NCI-H1092 (cell line): Measurements from ENCODE around the gene VMP1.
"Not testable (repeated sequence)": the region's sequence is repeated elsewhere in the genome, so short reads cannot be mapped to it uniquely, and the experiment has no call there.

Source experiments
- DNase-seq: peaks from one replicate; lab custom pipeline; 2025; lab: John Stamatoyannopoulos, UW

Gene VMP1

DNA sequence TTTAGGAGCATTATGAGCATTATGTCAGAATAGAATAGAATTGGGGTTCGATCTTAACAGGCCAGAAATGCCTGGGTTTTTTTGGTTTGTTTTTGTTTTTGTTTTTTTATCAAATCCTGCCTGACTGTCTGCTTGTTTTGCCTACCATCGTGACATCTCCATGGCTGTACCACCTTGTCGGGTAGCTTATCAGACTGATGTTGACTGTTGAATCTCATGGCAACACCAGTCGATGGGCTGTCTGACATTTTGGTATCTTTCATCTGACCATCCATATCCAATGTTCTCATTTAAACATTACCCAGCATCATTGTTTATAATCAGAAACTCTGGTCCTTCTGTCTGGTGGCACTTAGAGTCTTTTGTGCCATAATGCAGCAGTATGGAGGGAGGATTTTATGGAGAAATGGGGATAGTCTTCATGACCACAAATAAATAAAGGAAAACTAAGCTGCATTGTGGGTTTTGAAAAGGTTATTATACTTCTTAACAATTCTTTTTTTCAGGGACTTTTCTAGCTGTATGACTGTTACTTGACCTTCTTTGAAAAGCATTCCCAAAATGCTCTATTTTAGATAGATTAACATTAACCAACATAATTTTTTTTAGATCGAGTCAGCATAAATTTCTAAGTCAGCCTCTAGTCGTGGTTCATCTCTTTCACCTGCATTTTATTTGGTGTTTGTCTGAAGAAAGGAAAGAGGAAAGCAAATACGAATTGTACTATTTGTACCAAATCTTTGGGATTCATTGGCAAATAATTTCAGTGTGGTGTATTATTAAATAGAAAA lies 133.8 kb downstream of the VMP1 start:
- not testable (repeated sequence) for DNase-seq

DNA sequence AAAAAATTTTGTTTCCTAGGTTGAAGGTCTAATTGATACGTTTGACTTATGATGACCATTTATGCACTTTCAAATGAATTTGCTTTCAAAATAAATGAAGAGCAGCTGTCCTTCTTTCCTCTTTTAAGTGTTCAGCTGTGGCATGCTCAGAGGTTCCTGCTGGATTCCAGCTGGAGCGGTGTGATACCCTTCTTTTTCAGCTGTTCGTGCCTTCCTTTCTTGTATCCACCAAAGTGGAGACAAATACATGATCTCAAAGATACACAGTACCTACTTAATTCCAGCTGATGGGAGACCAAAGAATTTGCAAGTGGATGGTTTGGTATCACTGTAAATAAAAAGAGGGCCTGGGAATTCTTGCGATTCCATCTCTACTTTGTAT lies 134.4 kb downstream of the VMP1 start:
- not testable (repeated sequence) for DNase-seq

DNA sequence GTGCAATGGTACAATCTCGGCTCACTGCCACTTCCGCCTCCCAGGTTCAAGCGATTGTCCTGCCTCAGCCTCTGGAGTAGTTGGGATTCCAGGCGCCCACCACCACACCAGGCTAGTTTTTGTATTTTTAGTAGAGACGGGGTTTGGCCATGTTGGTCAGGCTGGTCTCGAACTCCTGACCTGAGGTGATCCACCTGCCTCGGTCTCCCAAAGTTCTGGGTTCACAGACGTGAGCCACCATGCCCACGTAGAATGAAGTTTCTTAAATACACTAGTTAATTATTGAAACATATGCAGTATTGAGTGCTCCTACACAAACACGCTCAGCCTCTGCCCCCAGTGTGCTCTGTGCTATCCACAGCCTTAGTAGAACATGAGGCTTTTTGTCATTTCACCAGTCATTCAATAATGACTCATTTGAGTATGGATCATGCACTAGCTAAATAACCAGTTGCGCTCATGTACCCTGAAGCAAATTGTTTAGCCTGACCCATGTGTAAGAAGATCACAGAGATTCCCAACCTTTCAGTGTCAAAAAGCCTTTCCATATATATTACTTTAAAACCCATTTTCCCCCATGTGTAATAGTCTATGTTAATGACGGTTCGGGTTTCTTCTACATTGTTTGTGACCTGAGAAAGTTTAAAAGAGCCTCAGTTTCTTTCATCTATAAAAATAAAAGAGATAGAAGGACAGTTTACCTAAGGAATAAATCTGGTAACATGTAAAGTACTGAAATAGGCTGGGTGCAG lies 135.6 kb downstream of the VMP1 start:
- no peak for DNase-seq

DNA sequence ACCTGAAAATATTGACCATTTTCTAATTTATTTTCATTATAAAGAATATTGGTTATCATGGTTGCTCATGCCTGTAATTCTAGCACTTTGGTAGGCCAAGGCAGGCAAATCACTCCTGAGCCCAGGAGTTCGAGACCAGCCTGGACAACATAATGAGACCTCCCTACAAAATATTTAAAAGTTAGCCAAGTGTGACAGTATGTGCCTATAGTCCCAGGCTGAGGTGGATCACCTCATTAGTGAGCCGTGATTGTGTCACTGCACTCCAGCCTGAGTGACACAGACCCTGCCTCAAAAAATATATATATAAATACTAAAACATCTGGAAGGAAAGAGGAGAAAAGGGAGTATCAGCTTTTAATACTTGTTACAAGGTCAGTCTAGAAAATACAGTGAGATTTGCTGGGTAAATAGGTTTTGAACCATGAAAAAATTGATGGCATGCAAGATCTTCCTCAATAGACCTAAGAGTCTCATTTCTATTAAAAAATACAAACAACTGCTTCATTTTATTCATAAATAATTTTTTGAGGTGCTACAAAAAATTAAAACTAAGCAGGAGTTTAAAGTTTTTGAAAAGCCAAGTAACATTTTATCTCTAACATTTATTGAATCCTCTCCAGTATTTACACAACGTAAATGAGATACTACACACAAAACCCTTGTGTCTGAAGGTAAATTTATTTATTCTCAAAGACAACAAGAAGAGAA lies 137.6 kb downstream of the VMP1 start:
- DNase-seq: no peak

DNA sequence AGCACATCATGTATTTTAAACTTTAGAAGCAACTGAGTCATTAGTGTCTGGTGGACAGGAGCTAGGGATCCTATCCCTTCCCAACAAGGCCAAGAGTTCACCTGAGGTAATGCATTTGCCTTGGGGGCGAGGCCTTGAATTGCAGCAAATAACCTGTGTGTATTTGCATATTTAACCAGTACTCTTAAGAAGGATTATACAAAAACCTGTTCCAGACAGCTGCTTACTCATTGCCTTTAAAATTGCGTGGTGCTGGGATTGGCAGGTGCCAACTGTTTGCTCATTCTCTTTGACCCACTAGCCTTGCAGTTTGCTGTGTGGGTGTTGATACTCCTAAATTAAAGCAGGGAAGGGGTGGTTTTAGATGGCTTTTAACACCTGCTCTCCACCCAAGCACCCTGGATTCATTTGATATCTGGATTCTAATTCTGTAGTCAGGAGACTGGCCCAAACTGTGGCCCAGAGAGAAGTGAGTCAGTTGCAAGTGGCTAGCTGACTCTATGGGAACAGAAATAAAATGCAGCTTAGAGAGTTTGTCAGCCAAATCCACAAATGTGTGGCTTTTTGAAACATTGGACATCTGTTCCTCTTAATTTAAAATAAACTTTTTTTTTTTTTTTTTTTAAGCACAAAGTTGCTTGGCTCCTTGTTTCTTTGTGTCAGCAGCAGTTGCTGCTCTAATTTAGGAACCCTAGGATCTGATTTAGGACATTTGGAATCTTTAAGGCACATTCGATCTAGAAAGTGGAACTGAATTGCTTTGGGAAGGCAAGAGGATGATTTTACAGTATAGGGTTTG lies 138.3 kb downstream of the VMP1 start:
- peak; percentile 74 for DNase-seq

DNA sequence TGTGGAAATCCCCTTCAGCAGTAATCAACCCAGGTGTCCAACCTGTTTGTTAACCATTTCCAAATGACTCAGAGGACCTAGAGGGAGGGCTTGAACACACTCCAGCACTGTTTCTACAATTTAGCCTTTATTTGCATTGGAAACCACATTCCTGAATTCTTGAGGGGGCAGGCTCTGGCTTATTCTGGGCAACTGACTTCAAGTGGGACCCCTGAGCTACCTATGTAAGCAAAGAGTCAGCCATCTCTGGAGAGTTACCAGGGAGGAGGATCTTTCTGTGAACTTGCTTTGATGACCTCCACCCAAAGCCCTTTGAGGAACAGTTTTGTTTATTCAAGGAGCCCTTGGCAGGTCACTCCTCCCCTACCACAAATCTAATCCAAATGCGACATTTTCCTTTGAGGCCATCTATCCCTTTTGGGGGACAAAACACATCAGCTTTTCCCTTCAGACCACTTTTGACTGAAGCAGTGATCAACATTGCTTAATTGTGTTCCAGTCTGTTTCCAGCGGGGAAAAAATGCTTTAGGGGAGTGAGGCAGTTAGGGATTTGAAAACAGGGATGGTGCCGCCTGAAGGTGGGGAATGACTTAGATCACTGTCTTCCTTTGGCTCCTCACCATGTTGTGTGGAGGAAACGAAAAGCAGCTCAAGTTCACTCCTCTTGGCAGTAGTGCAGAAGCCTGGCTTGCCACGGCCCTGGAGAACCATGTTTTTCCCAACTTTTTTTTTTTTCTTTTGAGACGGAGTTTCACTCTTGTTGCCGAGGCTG lies 139.1 kb downstream of the VMP1 start:
- DNase-seq: no peak

DNA sequence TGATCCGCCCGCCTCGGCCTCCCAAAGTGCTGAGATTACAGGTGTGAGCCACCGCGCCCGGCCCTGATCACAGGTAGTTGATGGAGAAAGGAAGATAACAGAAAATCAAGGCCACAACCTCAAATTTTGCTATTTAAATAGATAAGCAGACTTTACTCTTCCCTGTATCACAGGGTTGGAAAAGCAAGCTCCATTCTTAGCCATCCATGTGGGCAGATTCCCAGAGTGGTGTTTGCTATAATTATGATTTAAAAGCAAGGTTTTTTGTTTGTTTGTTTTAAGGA lies 140.9 kb downstream of the VMP1 start:
- DNase-seq: no peak

DNA sequence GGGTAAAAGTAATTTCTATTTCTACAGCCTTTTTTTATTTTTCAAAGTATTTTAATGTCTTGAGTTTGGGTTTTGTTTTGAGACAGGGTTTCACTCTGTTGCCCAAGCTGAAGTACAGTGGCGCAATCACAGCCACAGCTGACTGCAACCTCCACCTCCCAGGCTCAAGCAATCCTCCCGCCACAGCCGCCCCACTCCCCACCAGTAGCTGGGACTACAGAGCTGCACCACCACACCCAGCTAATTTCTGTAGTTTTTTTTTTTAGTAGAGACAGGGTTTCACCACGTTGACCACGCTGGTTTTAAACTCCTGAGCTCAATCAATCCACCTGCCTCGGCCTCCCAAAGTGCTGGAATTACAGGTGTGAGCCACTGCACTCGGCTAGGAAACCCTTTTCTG lies 141.3 kb downstream of the VMP1 start:
- no peak for DNase-seq

DNA sequence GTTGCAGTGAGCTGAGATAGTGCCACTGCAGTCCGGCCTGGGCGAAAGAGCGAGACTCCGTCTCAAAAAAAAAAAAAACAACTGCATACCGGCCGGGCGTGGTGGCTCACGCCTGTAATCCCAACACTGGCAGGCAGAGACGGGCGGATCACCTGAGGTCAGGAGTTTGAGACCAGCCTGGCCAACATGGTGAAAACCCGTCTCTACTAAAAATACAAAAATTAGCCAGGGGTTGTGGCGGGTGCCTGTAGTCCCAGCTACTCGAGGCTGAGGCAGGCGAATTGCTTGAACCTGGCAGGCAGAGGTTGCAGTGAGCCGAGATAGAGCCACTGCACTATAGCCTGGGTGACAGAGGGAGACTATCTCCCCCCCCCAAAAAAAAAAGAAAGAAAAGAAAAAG lies 142.9 kb downstream of the VMP1 start:
- not testable (repeated sequence) for DNase-seq

DNA sequence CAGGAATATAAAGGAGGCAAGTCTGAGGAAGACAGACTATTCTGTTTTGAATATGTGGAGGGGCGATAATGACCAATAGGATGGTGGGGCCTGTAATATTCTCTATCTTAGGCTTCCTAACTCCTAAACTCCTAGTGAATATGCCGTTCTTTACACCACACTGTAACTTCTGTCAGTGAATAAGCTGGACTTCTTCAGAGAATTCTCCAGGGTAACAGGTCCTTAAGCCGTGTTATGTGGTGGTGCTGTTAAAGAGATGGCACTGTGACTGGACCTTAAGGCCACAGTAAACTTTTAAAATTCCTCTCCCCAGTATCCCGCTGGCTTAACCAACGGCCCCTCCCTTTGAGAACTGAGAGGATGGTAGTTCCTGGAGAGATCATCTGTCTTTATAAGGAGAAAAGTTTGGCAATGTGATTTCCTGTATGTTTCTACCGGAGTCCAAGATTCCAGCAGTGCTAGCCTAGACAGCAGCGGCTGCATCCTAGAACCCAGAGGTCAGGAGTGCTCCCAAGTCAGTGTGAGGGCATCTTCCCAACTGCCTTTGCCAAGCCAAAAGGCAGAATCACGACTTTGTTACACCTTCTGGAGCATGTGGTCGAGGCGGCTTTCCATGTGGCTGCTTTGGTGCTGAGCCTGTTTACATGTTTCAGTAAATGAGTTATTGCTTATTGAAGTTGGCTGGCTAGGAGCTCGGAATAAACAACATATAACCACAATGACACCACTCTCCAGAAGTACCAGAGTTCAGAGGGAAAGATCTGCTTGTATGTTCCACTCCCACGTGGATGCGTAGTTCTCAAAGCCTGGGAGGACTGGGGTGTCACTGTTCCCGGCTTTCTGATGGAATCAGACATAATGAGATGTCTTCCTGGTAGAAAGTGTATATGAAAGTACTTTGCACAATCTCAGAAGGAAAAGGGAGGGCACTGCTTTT lies 144.3 kb downstream of the VMP1 start:
- DNase-seq: no peak

DNA sequence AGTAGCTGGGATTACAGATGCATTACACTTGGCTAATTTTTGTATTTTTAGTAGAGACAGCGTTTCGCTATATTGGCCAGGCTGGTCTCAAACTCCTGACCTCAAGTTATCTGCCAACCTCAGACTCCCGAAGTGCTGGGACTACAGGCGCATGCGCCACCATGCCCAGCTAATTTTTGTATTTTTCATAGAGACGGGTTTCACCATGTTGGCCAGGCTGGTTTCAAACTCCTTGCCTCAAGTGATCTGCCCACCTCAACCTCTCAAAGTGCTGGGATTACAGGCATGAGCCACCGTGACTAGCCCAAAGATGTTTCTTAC lies 145.4 kb downstream of the VMP1 start:
- not testable (repeated sequence) for DNase-seq

DNA sequence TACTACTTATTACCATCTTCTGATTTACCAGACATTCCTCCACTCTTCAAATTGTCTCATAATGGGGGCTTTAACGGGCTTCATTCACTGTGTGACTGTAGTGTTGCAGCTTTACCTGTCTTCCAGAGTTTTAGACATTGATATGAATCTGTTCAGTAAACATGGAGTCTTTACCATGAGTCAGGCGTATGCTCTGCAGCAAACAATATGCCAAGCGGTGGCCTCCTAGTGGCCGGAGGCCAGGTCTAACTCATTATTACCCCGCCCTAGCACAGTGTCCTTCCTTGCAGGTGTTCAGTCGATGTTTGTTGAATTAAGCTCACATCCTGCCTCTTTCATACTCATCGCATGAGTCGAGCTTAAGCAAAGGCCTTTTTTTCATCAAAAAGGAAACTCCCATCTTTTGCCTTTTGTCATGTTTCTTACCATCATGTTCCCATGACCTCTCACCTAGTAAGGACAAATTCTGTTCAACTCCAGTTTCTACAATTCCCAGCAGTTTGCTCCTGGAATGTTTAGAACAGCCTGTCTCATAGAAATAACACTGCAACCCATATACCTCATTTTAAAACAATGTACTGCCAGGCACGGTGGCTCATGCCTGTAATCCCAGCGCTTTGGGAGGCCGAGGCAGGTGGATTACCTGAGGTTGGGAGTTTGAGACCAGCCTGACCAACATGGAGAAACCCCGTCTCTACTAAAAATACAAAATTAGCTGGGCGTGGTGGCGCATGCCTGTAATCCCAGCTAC lies 145.9 kb downstream of the VMP1 start:
- DNase-seq: no peak

DNA sequence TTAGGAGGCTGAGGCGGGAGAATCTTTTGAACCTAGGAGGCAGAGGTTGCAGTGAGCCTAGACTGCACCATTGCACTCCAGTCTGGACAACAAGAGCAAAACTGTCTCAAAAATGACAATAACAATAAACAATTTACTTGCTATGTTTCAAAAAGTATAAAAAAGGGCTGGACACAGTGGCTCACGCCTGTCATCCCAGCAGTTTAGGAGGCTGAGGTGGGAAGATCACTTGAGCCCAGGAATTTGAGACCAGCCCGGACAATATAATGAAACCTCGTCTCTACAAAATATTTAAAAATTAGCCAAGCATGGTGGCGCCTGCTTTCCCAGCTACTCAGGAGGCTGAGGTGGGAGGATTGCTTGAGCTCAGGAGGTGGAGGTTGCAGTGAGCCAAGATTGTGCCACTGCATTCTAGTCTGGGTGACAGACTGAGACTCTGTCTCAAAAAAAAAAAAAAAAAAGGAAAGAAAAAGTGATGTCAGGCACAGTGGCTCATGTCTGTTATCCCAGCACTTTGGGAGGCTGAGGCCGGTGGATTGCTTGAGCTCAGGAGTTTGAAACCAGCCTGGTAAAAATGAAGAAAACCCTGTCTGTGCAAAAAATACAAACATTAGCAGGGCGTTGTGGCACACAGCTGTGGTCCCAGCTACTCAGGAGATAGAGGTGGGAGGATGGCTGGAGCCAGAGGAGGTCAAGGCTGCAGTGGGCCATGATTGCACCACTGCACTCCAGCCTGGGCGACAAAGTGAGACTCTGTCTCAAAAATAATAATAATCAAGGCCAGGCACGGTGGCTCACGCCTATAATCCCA lies 146.7 kb downstream of the VMP1 start:
- not testable (repeated sequence) for DNase-seq

DNA sequence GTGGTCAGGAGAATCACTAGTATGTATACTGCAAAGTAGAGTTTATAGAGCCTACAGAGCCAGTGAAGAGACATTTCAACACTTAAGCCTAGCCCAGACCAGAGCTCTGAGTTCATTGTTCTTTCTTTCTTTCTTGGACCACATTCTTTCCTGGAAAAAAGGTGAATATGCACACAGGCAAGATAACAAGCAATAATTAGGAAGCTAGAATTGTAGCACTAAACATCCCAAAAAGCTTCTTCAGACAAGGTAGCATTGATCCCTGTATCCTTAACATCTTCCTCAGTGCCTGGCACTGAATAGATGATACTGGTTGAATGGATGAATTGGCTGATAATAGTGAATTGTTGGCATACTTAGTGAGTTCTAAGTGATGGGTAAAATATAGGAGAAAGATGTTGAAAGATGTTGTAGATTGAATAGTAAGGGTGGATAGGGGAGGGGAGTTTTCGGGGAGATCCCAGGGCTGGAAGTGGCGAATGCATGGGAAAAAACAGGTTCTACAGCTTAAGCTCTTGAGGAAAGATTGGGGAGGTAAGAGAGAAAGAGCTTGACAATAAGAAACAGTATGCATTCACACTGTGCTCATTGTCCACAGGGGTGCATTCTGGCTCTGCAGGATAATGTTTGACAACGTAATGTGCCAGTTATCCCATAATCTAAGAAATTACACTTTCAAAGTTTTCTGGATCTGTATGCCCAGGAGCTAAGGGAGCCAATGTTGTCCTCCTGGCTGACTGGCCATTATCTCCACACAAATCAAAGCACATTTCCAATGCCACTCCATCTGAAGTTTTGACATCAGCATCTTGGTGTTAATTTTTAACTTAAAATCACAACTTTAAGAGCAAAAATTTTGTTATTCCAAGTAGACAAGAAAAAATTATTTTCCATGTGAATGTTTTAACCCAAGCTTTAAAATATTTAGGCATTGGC lies 149.7 kb downstream of the VMP1 start:
- DNase-seq: no peak

DNA sequence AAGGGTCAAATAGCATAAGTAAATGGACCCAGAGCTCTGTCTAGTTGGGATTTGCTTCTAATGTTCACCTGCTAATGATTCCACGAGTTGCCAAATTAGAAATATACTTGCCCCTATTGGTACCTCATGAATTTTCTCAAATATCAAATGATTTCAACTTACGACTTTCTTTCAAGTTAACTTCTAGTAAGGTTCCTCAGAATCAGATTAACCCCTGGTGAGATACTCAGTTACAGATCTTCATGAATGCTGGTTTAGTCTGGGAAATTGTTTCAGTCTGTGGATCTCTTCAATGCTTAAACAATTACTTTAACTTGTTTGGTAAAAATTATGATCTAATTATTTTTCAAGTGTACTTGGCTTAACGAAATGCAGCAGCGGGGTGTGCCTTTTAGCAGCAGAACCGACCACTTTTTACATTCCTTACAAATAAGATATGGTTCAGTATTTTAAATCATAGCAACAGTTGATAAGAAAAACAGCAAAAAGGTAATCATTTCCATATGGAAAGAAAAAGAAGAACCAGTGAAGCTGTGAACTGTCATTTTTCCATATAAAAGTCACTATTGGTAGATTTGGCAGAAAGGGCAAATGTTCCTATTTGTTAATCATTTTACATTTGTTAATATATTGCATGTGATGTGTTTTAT lies 150.8 kb downstream of the VMP1 start:
- no peak for DNase-seq

DNA sequence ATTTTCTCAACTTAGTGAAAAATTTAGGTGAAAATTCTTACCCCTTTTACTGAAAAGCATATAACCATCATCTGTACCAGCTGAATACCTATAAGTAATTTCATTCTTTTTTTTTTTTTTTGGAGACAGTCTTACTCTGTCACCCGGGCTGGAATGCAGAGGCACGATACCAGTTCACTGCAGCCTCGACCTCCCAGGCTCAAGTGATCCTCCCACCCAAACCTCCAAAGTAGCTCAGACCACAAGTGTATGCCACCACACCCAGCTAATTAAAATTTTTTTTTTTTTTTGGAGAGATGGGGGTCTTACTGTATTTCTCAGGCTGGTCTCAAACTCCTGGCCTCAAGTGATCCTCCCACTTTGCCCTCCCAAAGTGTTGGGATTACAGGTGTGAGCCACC lies 151.5 kb downstream of the VMP1 start:
- no peak for DNase-seq

DNA sequence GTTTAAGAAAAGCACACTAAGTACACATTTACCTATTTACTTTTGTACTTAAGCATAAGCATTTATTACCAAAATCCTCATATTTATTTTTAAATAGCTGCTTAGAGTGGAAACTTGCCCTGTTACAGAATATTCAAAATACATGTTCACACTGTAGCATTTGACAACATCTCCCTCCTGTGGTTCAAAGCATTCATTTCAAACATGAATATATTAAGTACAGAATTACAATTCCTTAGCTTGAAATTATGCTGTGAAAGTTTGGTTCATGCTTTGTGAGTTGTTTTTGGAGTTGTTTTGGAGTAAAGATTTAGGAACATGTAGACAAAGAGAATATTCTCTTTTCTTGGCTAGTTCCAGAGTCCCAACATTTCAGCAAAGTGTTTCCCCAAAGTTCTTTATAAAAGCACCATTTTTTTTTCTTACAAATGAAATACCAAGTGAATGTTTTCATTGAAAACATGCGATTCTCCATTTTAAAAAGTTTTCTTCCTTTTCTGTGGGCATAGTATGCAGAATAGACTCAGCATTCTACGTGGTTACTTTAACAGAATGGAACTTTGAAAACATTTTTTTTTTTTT lies 152.1 kb downstream of the VMP1 start:
- no peak for DNase-seq
